Thyroid gland (tissue), 4 donors: ENCODE data around the gene RNF145. TPM values are rescaled to one million over a fixed set of nuclear protein-coding genes. Genes with fewer than 3 reads are reported as not detected.
"Not testable (repeated sequence)": the region's sequence is repeated elsewhere in the genome, so short reads cannot be mapped to it uniquely, and the experiment has no call there.

Experiments used
- DNase-seq, 2 donors: peaks; one replicate each; pipeline ENCODE4 v3.0.0-alpha.2; 2019
- H3K27ac ChIP-seq, 3 donors: fragments of 200-600 bp; sonication (generic); 1 replicate in 2 of 3; 2 replicates in 1 of 3; pipeline ENCODE4 v1.5.1; 2016 to 2019; ENCODE audit warnings: mild to moderate bottlenecking in 1 of 3, moderate library complexity in 1 of 3
- H3K27me3 ChIP-seq: fragments of 200-600 bp; sonication (generic); one replicate; pipeline ENCODE4 v1.5.1; 2019
- H3K36me3 ChIP-seq, 2 donors: fragments of 200-600 bp; sonication (generic); one replicate each; pipeline ENCODE4 v1.5.1; 2016 to 2019
- H3K4me1 ChIP-seq, 2 donors: fragments of 200-600 bp; sonication (generic); one replicate each; pipeline ENCODE4 v1.5.1; 2017 to 2019
- H3K4me3 ChIP-seq, 3 donors: fragments of 200-600 bp; sonication (generic); replicated peaks in 1 of 3; 1 replicate in 2 of 3; 2 replicates in 1 of 3; pipeline ENCODE4 v1.5.1; 2016; ENCODE audit warnings: mild to moderate bottlenecking in 1 of 3
- H3K9me3 ChIP-seq: fragments of 200-600 bp; sonication (generic); one replicate; pipeline ENCODE4 v1.5.1; 2017
- CTCF ChIP-seq, 6 experiments: fragments of 200-600 bp in 3 of 6; fragments of 450-650 bp in 3 of 6; sonication (generic) in 3 of 6; IDR thresholded peaks; one replicate each; pipeline ENCODE4 v1.5.1; 2016 to 2019; ENCODE audit warnings: antibody characterized with exemption in 6 of 6, mild to moderate bottlenecking in 2 of 6, inconsistent platforms in 1 of 6, moderate library complexity in 1 of 6
- POLR2A ChIP-seq, 2 donors: fragments of 450-650 bp; IDR thresholded peaks; one replicate each; pipeline ENCODE4 v1.6.1; 2017; ENCODE audit warnings: antibody characterized with exemption in 2 of 2, mild to moderate bottlenecking in 2 of 2, moderate library complexity in 1 of 2
- WGBS, 2 donors: methylation state at CpG; one replicate each; pipeline ENCODE4 v1.1.5; 2017; 5-methylcytosine and 5-hydroxymethylcytosine counted together
- intact Hi-C: fragments of 100-400 bp; cut with DNase I; formaldehyde crosslinking; loops from one replicate; pipeline ENCODE4 v1.15.1; 2023
- total RNA-seq, 4 donors: library from RNA; depleted of rRNA; stranded (reverse); fragments of >200 nt; gene quantifications; one replicate each; pipeline ENCODE4 v1.2.3, GENCODE V29; 2016

The RNF145 gene
- total RNA-seq, 4 donors from 2014 or later, result 59.5 to 88.6 (median 75.6) TPM

GRCh38 chr5:159147976-159148375 lies 61.4 kb downstream of the RNF145 start:
- no peaks in the 10 kb centered on the region for H3K27me3 ChIP-seq
- no peak overlapping the region for H3K4me3 ChIP-seq
- no peaks in the 10 kb centered on the region for H3K9me3 ChIP-seq
- H3K4me1 ChIP-seq, result no peaks in the 10 kb centered on the region
- intact Hi-C loops, result no loop called here
- no peak overlapping the region for H3K27ac ChIP-seq
- DNase-seq, result no peak
- TF ChIP-seq POLR2A (IDR thresholded peaks at IDR 0.05), result no peak
- no peak for TF ChIP-seq CTCF (IDR thresholded peaks at IDR 0.05)
- WGBS, 2 donors, result 81 to 83% methylated on average over 1 of the region's 1 CpG
- H3K36me3 ChIP-seq, result no peaks in the 10 kb centered on the region

DNA sequence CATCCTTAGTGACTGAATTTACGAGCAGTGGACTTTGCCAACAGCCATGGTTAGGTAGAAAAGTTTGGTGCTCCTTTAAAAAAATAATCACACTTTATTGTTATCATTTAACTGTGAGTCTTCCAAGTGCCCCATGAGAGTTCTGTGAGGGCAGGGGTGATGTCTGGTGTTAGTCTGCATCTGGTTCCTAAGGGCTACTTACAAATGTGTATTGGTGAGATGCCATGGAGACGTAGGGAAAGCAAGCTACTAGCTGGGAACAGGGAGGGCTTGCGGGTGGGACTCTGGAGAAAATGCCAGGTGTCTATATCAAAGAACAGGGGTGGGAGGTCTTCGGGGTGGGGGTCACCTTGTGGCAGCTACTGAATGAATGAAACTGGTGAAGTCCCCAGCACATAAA lies 62.5 kb downstream of the RNF145 start:
- TF ChIP-seq POLR2A (IDR thresholded peaks at IDR 0.05), result no peak
- no peak for TF ChIP-seq CTCF (IDR thresholded peaks at IDR 0.05)
- Histone ChIP-seq H3K4me3 (no peak overlapping the region), H3K27ac (no peak overlapping the region), H3K27me3 (no peaks in the 10 kb centered on the region), H3K36me3 (no peaks in the 10 kb centered on the region), H3K4me1 (no peaks in the 10 kb centered on the region), H3K9me3 (no peaks in the 10 kb centered on the region)
- WGBS, 2 donors, result 71 to 72% methylated on average over 4 of the region's 4 CpGs
- no peak for DNase-seq
- intact Hi-C loops, result no loop called here

- H3K4me3 ChIP-seq, H3K9me3 ChIP-seq, H3K27ac ChIP-seq, H3K4me1 ChIP-seq, H3K36me3 ChIP-seq, DNase-seq, intact Hi-C loops, H3K27me3 ChIP-seq: not testable (repeated sequence)
- WGBS, 2 donors, result 100% methylated on average over 1 of the region's 1 CpG
These were observed 64.2 kb downstream of the RNF145 start for GRCh38 chr5:159145160-159145559.

DNA sequence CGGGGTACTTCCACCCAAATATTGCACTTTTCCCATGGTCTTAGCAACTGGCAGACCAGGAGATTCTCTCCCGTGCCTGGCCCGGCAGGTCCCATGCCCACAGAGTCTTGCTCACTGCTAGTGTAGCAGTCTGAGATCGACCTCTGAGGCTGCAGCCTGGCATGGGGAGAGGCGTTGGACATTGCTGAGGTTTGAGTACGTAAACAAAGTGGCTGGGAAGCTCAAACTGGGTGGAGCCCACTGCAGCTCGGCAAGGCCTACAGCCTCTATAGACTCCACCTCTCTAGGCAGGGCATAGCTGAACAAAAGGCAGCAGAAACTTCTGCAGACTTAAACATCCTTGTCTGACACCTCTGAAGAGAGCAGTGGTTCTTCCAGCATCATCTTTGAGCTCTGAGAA lies 69.6 kb downstream of the RNF145 start:
- no peak for DNase-seq
- intact Hi-C loops, result loop anchor here (10.0 kb wide), 1 partner anchor 1065 kb away; no protein-coding TSS in a partner anchor
- H3K9me3 ChIP-seq, result no peaks in the 10 kb centered on the region
- 73 to 80% methylated on average over 4 to 7 of the region's 7 CpGs for WGBS, 2 donors
- H3K27ac ChIP-seq, result no peak overlapping the region
- H3K36me3 ChIP-seq, result no peaks in the 10 kb centered on the region
- H3K4me1 ChIP-seq, result no peaks in the 10 kb centered on the region
- no peaks in the 10 kb centered on the region for H3K27me3 ChIP-seq
- TF ChIP-seq POLR2A (IDR thresholded peaks at IDR 0.05) (no peak), CTCF (IDR thresholded peaks at IDR 0.05) (no peak)
- H3K4me3 ChIP-seq, result no peak overlapping the region

DNA sequence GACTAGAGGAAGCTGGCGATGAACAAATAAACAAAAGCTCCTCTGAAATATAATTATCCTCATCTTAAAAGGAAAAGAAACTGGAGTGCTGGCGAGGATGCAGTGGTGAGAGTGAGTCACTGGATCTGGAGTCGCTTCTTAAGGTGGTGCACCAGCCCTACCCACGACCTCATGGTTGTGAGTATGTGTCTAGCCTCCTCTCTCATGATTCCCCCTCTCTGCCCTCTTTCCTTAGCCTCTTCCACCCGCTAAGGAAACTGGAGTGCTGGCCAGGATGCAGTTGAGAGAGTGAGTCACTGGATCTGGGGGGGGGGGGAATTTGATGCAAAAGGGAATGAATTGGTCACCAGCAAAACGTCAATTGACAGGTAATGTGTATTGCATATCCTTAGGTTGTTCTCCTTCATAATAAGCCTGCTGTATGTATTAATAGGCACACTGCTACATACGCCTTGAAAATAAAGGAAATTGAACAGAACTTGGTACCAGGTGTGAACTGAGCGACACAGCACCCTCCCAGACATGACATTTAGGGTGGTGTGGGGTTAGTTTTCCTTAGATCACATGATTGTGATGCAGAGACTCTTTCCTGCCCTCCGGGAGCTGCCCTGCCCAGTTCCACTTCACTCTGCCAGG lies 73.3 kb downstream of the RNF145 start:
- H3K4me1 ChIP-seq, result no peaks in the 10 kb centered on the region
- WGBS, 2 donors, result 62 to 63% methylated on average over 9 of the region's 9 CpGs
- no peak overlapping the region for H3K4me3 ChIP-seq
- intact Hi-C loops, result loop anchor here (10.0 kb wide), 1 partner anchor 1061 kb away; no protein-coding TSS in a partner anchor
- no peaks in the 10 kb centered on the region for H3K36me3 ChIP-seq
- DNase-seq, result no peak
- TF ChIP-seq CTCF (IDR thresholded peaks at IDR 0.05) (no peak), POLR2A (IDR thresholded peaks at IDR 0.05) (no peak)
- H3K27ac ChIP-seq, result no peak overlapping the region
- no peaks in the 10 kb centered on the region for H3K27me3 ChIP-seq
- H3K9me3 ChIP-seq, result no peaks in the 10 kb centered on the region
